GM23338 (cell line): ENCODE results near the gene SEMA4D. TPM values are rescaled to one million over a fixed set of nuclear protein-coding genes. Genes with fewer than 3 reads are reported as not detected.

Source experiments
- ATAC-seq: fragments of 200-7000 bp; cut with Tn5 transposase; 3 replicates; pipeline ENCODE4 v1.9.1; 2020
- DNase-seq: peaks from one replicate; pipeline ENCODE4 v3.0.0-alpha.2; 2015; ENCODE audit warnings: low spot score
- H2AFZ ChIP-seq: fragments of 200-600 bp; sonication (generic); 2 replicates; pipeline ENCODE4 v1.8.0; 2016; ENCODE audit warnings: antibody characterized with exemption, mild to moderate bottlenecking, moderate library complexity
- H3F3A ChIP-seq: fragments of 200-600 bp; sonication (generic); replicated peaks from 2 replicates; pipeline ENCODE4 v1.8.0; 2017; ENCODE audit warnings: antibody characterized with exemption, mixed run types, low read depth
- H3K27ac ChIP-seq: fragments of 200-600 bp; sonication (generic); 2 replicates; pipeline ENCODE4 v1.6.1; 2016; ENCODE audit warnings: low read depth
- H3K27me3 ChIP-seq: fragments of 200-600 bp; sonication (generic); 2 replicates; pipeline ENCODE4 v1.8.0; 2016; ENCODE audit warnings: mild to moderate bottlenecking, mixed run types, moderate library complexity; ENCODE audit not compliant: insufficient read depth
- H3K36me3 ChIP-seq: fragments of 200-600 bp; sonication (generic); 2 replicates; pipeline ENCODE4 v1.8.0; 2016; ENCODE audit warnings: mild to moderate bottlenecking; ENCODE audit not compliant: insufficient read depth
- H3K4me1 ChIP-seq: fragments of 200-600 bp; sonication (generic); 2 replicates; pipeline ENCODE4 v1.8.0; 2016; ENCODE audit warnings: mild to moderate bottlenecking, moderate library complexity; ENCODE audit not compliant: insufficient read depth
- H3K4me2 ChIP-seq: fragments of 200-600 bp; sonication (generic); 2 replicates; pipeline ENCODE4 v1.7.1; 2017; ENCODE audit warnings: mixed run types
- H3K4me3 ChIP-seq: fragments of 200-600 bp; sonication (generic); 2 replicates; pipeline ENCODE4 v1.6.1; 2016; ENCODE audit warnings: mixed run types
- H3K79me2 ChIP-seq: fragments of 200-600 bp; sonication (generic); replicated peaks from 2 replicates; pipeline ENCODE4 v1.8.0; 2017; ENCODE audit warnings: mild to moderate bottlenecking; ENCODE audit not compliant: insufficient read depth
- H3K9me2 ChIP-seq: fragments of 200-600 bp; sonication (generic); 2 replicates; pipeline ENCODE4 v1.8.0; 2017; ENCODE audit not compliant: insufficient read depth
- H4K20me1 ChIP-seq: fragments of 200-600 bp; sonication (generic); replicated peaks from 2 replicates; pipeline ENCODE4 v1.8.0; 2017; ENCODE audit warnings: mild to moderate bottlenecking; ENCODE audit not compliant: insufficient read depth
- H3K27ac Mint-ChIP-seq: 2 replicates; pipeline ENCODE4 v1.8.0; 2020; ENCODE audit warnings: inconsistent platforms, mild to moderate bottlenecking, moderate library complexity, mixed read lengths
- H3K27me3 Mint-ChIP-seq: 3 replicates; pipeline ENCODE4 v1.8.0; 2022; ENCODE audit warnings: low read depth, mild to moderate bottlenecking, moderate library complexity, mixed read lengths, inconsistent platforms; ENCODE audit not compliant: insufficient read depth, poor library complexity
- H3K36me3 Mint-ChIP-seq: 3 replicates; pipeline ENCODE4 v1.8.0; 2021; ENCODE audit warnings: low read depth, mild to moderate bottlenecking, inconsistent platforms, moderate library complexity, mixed read lengths
- H3K4me1 Mint-ChIP-seq: 3 replicates; pipeline ENCODE4 v1.8.0; 2020; ENCODE audit warnings: mild to moderate bottlenecking, inconsistent platforms, mixed read lengths
- H3K4me3 Mint-ChIP-seq: 3 replicates; pipeline ENCODE4 v1.8.0; 2021; ENCODE audit warnings: moderate library complexity, mild to moderate bottlenecking, inconsistent platforms, mixed read lengths
- H3K9me3 Mint-ChIP-seq: 3 replicates; pipeline ENCODE4 v1.8.0; 2020; ENCODE audit warnings: moderate library complexity, mild to moderate bottlenecking, inconsistent platforms, mixed read lengths
- CREB1 ChIP-seq: fragments of 250-450 bp; sonication (Bioruptor Pico); IDR thresholded peaks from 2 replicates; pipeline ENCODE4 v1.5.0; 2020; ENCODE audit warnings: low read depth, mild to moderate bottlenecking, moderate library complexity
- EZH2 ChIP-seq: fragments of 200-600 bp; sonication (generic); IDR thresholded peaks from one replicate; pipeline ENCODE4 v1.8.0; 2017; ENCODE audit warnings: antibody characterized with exemption, mild to moderate bottlenecking, low read depth; ENCODE audit not compliant: unreplicated experiment
- EZH2phosphoT487 ChIP-seq: fragments of 200-600 bp; sonication (generic); IDR thresholded peaks from one replicate; pipeline ENCODE4 v1.8.1; 2018; ENCODE audit warnings: antibody characterized with exemption; ENCODE audit not compliant: unreplicated experiment
- JUNB ChIP-seq: IDR thresholded peaks from one replicate; pipeline ENCODE4 v1.6.1; 2016; ENCODE audit warnings: antibody characterized with exemption; ENCODE audit not compliant: unreplicated experiment
- POLR2AphosphoS5 ChIP-seq: IDR thresholded peaks from 2 replicates; pipeline ENCODE4 v1.6.1; 2016; ENCODE audit warnings: antibody characterized with exemption, low read depth
- STAT1 ChIP-seq: IDR thresholded peaks from one replicate; pipeline ENCODE4 v1.6.1; 2016; ENCODE audit warnings: antibody characterized with exemption; ENCODE audit not compliant: unreplicated experiment
- ZNF114 ChIP-seq: fragments of 250-450 bp; sonication (Bioruptor Pico); IDR thresholded peaks from 2 replicates; pipeline ENCODE4 v1.5.0; 2020; ENCODE audit warnings: mild to moderate bottlenecking, moderate library complexity
- ZNF331 ChIP-seq: fragments of 250-450 bp; sonication (Bioruptor Pico); IDR thresholded peaks from 2 replicates; pipeline ENCODE4 v1.5.0; 2020; ENCODE audit warnings: low read depth, mild to moderate bottlenecking, moderate library complexity
- polyA plus RNA-seq: library from polyadenylated mRNA; unstranded; fragments of >200 nt; fragmentation: Nextera tagmentation; extraction: Ambion mirVana; gene quantifications from 2 replicates; pipeline ENCODE4 v1.2.1, GENCODE V29; 2016
- total RNA-seq: library from RNA; depleted of rRNA; stranded (reverse); fragments of >200 nt; shearing (Covaris generic); gene quantifications from 2 replicates; pipeline ENCODE4 v1.2.3, GENCODE V29; 2014
- TF ChIP-seq, protein P1 (sequence below): IDR thresholded peaks from 2 replicates; pipeline ENCODE4 v1.6.1; 2016; ENCODE audit warnings: antibody characterized with exemption
- TF ChIP-seq, protein P2 (sequence below): IDR thresholded peaks from one replicate; pipeline ENCODE4 v1.6.1; 2018; ENCODE audit warnings: antibody characterized with exemption; ENCODE audit not compliant: unreplicated experiment
- TF ChIP-seq, protein P3 (sequence below): fragments of 250-450 bp; sonication (Bioruptor Pico); IDR thresholded peaks from 2 replicates; pipeline ENCODE4 v1.5.0; 2020; ENCODE audit warnings: mild to moderate bottlenecking, moderate library complexity

The SEMA4D gene
- total and polyA plus RNA-seq, 2 experiments from 2014 or later, result 19.3 to 63.0 TPM

DNA sequence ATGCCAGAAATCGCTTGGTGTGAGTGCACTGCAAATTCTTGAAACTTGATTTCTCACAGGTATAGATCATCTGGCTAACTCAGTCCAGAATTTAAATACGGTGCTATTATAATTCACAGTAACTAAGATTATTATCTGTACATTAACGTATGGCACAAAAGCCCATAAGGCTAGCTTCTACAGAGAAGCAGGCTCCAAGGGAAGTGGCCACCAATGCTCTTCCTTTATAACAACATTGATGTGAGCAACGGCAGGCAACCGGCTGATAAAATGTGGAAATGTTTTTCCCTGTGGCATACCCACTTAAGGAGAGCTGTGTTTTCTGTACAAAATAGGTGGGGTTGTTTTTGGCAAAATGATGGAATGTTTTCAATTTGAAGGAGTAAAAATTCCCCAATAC, 35.7 kb downstream of the SEMA4D start (continued):
- no peak for TF ChIP-seq CREB1
- TF ChIP-seq, protein P1, sequence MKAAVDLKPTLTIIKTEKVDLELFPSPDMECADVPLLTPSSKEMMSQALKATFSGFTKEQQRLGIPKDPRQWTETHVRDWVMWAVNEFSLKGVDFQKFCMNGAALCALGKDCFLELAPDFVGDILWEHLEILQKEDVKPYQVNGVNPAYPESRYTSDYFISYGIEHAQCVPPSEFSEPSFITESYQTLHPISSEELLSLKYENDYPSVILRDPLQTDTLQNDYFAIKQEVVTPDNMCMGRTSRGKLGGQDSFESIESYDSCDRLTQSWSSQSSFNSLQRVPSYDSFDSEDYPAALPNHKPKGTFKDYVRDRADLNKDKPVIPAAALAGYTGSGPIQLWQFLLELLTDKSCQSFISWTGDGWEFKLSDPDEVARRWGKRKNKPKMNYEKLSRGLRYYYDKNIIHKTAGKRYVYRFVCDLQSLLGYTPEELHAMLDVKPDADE, result no peak
- TF ChIP-seq ZNF331 (CRISPR knock-in tag), result no peak
- TF ChIP-seq JUNB, result no peak
- no peak for TF ChIP-seq EZH2
- TF ChIP-seq, protein P2, sequence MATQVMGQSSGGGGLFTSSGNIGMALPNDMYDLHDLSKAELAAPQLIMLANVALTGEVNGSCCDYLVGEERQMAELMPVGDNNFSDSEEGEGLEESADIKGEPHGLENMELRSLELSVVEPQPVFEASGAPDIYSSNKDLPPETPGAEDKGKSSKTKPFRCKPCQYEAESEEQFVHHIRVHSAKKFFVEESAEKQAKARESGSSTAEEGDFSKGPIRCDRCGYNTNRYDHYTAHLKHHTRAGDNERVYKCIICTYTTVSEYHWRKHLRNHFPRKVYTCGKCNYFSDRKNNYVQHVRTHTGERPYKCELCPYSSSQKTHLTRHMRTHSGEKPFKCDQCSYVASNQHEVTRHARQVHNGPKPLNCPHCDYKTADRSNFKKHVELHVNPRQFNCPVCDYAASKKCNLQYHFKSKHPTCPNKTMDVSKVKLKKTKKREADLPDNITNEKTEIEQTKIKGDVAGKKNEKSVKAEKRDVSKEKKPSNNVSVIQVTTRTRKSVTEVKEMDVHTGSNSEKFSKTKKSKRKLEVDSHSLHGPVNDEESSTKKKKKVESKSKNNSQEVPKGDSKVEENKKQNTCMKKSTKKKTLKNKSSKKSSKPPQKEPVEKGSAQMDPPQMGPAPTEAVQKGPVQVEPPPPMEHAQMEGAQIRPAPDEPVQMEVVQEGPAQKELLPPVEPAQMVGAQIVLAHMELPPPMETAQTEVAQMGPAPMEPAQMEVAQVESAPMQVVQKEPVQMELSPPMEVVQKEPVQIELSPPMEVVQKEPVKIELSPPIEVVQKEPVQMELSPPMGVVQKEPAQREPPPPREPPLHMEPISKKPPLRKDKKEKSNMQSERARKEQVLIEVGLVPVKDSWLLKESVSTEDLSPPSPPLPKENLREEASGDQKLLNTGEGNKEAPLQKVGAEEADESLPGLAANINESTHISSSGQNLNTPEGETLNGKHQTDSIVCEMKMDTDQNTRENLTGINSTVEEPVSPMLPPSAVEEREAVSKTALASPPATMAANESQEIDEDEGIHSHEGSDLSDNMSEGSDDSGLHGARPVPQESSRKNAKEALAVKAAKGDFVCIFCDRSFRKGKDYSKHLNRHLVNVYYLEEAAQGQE, result no peak
- no peak for TF ChIP-seq EZH2phosphoT487

DNA sequence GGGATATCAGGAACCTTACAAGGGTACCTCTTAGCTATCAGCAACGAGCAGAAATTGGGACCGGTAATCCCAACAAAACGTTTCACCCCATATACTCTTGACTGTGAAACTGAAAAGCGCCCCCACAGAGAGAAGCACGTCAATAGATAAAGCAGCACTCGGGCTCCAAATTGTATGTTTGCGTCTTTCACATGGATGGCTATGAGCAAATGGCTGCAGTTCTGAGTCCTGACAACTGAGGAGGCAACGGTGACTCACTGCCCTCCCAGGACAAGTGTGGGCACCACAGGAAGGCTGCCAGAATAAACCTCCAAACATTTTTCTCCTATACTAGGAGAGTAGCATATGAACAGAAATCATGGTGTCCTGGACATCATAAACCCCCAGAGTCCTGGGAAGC, 36.6 kb downstream of the SEMA4D start:
- peak; percentile 8; the same call in 2 of the 3 replicates for ATAC-seq
- H3K4me1 Mint-ChIP-seq, result peaks cover 68% of the 10 kb centered on the region
- H3K36me3 Mint-ChIP-seq, result peaks cover 12% of the 10 kb centered on the region; the same call in 2 of the 3 replicates
- no peaks in the 10 kb centered on the region for H3K27me3 ChIP-seq
- no peak overlapping the region for H3K4me3 Mint-ChIP-seq
- H3K9me2 ChIP-seq, result peaks cover 5% of the 10 kb centered on the region; the same call in 1 of the 2 replicates
- H3K9me3 Mint-ChIP-seq, result peaks cover 4% of the 10 kb centered on the region; the same call in 2 of the 3 replicates
- H3K4me3 ChIP-seq, result no peak overlapping the region
- H3F3A ChIP-seq, result peaks cover 15% of the 10 kb centered on the region
- H3K4me2 ChIP-seq, result no peak overlapping the region
- 0 out of 2 replicates have a peak overlapping the region, but pooled peaks have one; percentile 23 for H3K27ac Mint-ChIP-seq
- H3K27me3 Mint-ChIP-seq, result peaks cover 13% of the 10 kb centered on the region
- H3K36me3 ChIP-seq, result no peaks in the 10 kb centered on the region
- H4K20me1 ChIP-seq, result peaks cover 18% of the 10 kb centered on the region; the same call in 1 of the 2 replicates
- H3K27ac ChIP-seq, result peak overlapping the region; percentile 77; the same call in 1 of the 2 replicates
- H3K79me2 ChIP-seq, result peaks cover 93% of the 10 kb centered on the region
- DNase-seq, result no peak
- no peak overlapping the region for H2AFZ ChIP-seq
- peaks cover 55% of the 10 kb centered on the region for H3K4me1 ChIP-seq
- TF ChIP-seq ZNF331 (CRISPR knock-in tag), result no peak
- TF ChIP-seq, protein P3, sequence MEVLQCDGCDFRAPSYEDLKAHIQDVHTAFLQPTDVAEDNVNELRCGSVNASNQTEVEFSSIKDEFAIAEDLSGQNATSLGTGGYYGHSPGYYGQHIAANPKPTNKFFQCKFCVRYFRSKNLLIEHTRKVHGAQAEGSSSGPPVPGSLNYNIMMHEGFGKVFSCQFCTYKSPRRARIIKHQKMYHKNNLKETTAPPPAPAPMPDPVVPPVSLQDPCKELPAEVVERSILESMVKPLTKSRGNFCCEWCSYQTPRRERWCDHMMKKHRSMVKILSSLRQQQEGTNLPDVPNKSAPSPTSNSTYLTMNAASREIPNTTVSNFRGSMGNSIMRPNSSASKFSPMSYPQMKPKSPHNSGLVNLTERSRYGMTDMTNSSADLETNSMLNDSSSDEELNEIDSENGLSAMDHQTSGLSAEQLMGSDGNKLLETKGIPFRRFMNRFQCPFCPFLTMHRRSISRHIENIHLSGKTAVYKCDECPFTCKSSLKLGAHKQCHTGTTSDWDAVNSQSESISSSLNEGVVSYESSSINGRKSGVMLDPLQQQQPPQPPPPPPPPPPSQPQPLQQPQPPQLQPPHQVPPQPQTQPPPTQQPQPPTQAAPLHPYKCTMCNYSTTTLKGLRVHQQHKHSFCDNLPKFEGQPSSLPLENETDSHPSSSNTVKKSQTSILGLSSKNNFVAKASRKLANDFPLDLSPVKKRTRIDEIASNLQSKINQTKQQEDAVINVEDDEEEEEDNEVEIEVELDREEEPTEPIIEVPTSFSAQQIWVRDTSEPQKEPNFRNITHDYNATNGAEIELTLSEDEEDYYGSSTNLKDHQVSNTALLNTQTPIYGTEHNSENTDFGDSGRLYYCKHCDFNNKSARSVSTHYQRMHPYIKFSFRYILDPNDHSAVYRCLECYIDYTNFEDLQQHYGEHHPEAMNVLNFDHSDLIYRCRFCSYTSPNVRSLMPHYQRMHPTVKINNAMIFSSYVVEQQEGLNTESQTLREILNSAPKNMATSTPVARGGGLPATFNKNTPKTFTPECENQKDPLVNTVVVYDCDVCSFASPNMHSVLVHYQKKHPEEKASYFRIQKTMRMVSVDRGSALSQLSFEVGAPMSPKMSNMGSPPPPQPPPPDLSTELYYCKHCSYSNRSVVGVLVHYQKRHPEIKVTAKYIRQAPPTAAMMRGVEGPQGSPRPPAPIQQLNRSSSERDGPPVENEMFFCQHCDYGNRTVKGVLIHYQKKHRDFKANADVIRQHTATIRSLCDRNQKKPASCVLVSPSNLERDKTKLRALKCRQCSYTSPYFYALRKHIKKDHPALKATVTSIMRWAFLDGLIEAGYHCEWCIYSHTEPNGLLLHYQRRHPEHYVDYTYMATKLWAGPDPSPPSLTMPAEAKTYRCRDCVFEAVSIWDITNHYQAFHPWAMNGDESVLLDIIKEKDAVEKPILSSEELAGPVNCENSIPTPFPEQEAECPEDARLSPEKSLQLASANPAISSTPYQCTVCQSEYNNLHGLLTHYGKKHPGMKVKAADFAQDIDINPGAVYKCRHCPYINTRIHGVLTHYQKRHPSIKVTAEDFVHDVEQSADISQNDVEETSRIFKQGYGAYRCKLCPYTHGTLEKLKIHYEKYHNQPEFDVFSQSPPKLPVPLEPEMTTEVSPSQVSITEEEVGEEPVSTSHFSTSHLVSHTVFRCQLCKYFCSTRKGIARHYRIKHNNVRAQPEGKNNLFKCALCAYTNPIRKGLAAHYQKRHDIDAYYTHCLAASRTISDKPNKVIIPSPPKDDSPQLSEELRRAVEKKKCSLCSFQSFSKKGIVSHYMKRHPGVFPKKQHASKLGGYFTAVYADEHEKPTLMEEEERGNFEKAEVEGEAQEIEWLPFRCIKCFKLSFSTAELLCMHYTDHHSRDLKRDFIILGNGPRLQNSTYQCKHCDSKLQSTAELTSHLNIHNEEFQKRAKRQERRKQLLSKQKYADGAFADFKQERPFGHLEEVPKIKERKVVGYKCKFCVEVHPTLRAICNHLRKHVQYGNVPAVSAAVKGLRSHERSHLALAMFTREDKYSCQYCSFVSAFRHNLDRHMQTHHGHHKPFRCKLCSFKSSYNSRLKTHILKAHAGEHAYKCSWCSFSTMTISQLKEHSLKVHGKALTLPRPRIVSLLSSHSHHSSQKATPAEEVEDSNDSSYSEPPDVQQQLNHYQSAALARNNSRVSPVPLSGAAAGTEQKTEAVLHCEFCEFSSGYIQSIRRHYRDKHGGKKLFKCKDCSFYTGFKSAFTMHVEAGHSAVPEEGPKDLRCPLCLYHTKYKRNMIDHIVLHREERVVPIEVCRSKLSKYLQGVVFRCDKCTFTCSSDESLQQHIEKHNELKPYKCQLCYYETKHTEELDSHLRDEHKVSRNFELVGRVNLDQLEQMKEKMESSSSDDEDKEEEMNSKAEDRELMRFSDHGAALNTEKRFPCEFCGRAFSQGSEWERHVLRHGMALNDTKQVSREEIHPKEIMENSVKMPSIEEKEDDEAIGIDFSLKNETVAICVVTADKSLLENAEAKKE (CRISPR knock-in tag), result no peak
- TF ChIP-seq ZNF114, result no peak
- TF ChIP-seq, protein P1, result no peak
- no peak for TF ChIP-seq STAT1
- no peak for TF ChIP-seq POLR2AphosphoS5
